Measurements from ENCODE around the gene ZNF777. TPM values are rescaled to one million over a fixed set of nuclear protein-coding genes. Genes with fewer than 3 reads are reported as not detected.
"Not testable (repeated sequence)": the region's sequence is repeated elsewhere in the genome, so short reads cannot be mapped to it uniquely, and the experiment has no call there.

Gene ZNF777
- total RNA-seq, 1 experiment from 2014 or later, result 10.1 TPM

- DNase-seq (ENCODE audit: extremely low read depth, low read depth), result no peak
Observed at GRCh38 chr7:149455175-149455950, 5.5 kb downstream of the ZNF777 start.

- no peak for DNase-seq (ENCODE audit: extremely low read depth, low read depth)
Observed at GRCh38 chr7:149454750-149455149, 6.1 kb downstream of the ZNF777 start.

GRCh38 chr7:149454006-149454405, 6.9 kb downstream of the ZNF777 start:
- DNase-seq (ENCODE audit: extremely low read depth, low read depth), result no peak

GRCh38 chr7:149450821-149451220, 10.0 kb downstream of the ZNF777 start:
- DNase-seq (ENCODE audit: extremely low read depth, low read depth), result no peak

GRCh38 chr7:149449897-149450296, 11.0 kb downstream of the ZNF777 start:
- DNase-seq (ENCODE audit: extremely low read depth, low read depth), result no peak

GRCh38 chr7:149448961-149449360, 11.9 kb downstream of the ZNF777 start:
- DNase-seq (ENCODE audit: extremely low read depth, low read depth), result no peak

GRCh38 chr7:149446026-149446425, 14.8 kb downstream of the ZNF777 start:
- DNase-seq (ENCODE audit: extremely low read depth, low read depth), result not testable (repeated sequence)

GRCh38 chr7:149444287-149444686, 16.6 kb downstream of the ZNF777 start:
- DNase-seq (ENCODE audit: extremely low read depth, low read depth), result no peak

GRCh38 chr7:149443523-149443922, 17.3 kb downstream of the ZNF777 start:
- no peak for DNase-seq (ENCODE audit: extremely low read depth, low read depth)

GRCh38 chr7:149442924-149443323, 17.9 kb downstream of the ZNF777 start:
- no peak for DNase-seq (ENCODE audit: extremely low read depth, low read depth)

GRCh38 chr7:149440222-149440621, 20.6 kb downstream of the ZNF777 start:
- DNase-seq (ENCODE audit: extremely low read depth, low read depth), result no peak

- no peak for DNase-seq (ENCODE audit: extremely low read depth, low read depth)
Observed at GRCh38 chr7:149436358-149436757, 24.5 kb downstream of the ZNF777 start.

GRCh38 chr7:149433124-149433523, 27.7 kb downstream of the ZNF777 start:
- DNase-seq (ENCODE audit: extremely low read depth, low read depth), result no peak

GRCh38 chr7:149432121-149432691, 28.7 kb downstream of the ZNF777 start:
- no peak for DNase-seq (ENCODE audit: extremely low read depth, low read depth)

- DNase-seq (ENCODE audit: extremely low read depth, low read depth), result no peak
Observed at GRCh38 chr7:149431486-149432120, 29.3 kb downstream of the ZNF777 start.

- no peak for DNase-seq (ENCODE audit: extremely low read depth, low read depth)
Observed at GRCh38 chr7:149430192-149430591, 30.7 kb downstream of the ZNF777 start.

- no peak for DNase-seq (ENCODE audit: extremely low read depth, low read depth)
Observed at GRCh38 chr7:149427893-149428292, 33.0 kb downstream of the ZNF777 start.

GRCh38 chr7:149427096-149427680, 33.7 kb downstream of the ZNF777 start:
- DNase-seq (ENCODE audit: extremely low read depth, low read depth), result no peak

GRCh38 chr7:149423449-149424110, 37.3 kb downstream of the ZNF777 start:
- DNase-seq (ENCODE audit: extremely low read depth, low read depth), result no peak

GRCh38 chr7:149422914-149423301, 38.0 kb downstream of the ZNF777 start:
- no peak for DNase-seq (ENCODE audit: extremely low read depth, low read depth)
